A549 (cell line): ENCODE results near the gene DCAF10. TPM values are rescaled to one million over a fixed set of nuclear protein-coding genes. Genes with fewer than 3 reads are reported as not detected.

Experiments used
- ATAC-seq, 2 experiments: fragments of 200-7000 bp in 1 of 2; fragments of >200 bp in 1 of 2; cut with Nextera tagmentation in 1 of 2; cut with Tn5 transposase in 1 of 2; 3 replicates each; pipeline versions ENCODE4 v1.8.0 to v1.9.1; 2018 to 2020; ENCODE audit warnings: mild to moderate bottlenecking in 1 of 2, moderate library complexity in 1 of 2
- CTCF ChIA-PET: fragments of 300-600 bp; sonication (Branson Sonifier 250); formaldehyde crosslinking; extraction: SDS; loops from one replicate; lab custom pipeline; 2021; ENCODE audit warnings: antibody characterized with exemption, inconsistent platforms; lab: Yijun Ruan, JAX
- POLR2A ChIA-PET: fragments of 350-600 bp; formaldehyde crosslinking; extraction: SDS; loops from one replicate; lab custom pipeline; 2021; ENCODE audit warnings: antibody characterized with exemption, inconsistent platforms; lab: Yijun Ruan, JAX
- DNase-seq, 2 experiments: peaks; one replicate each; pipeline versions ENCODE4 v3.0.0 to v3.0.0-alpha.2; 2011 to 2016; ENCODE audit warnings: low read depth in 1 of 2, low spot score in 1 of 2
- FAIRE-seq: peaks from 2 replicates; lab custom pipeline; 2011; peaks lifted over from hg19 to GRCh38; lab: Jason Lieb, UNC
- H3K27ac ChIP-seq, 2 experiments: fragments of >200 bp; sonication (Bioruptor Twin); formaldehyde crosslinking; 3 replicates each; pipeline ENCODE4 v1.5.1; 2016 to 2017
- H3K4me1 ChIP-seq: fragments of >200 bp; sonication (Bioruptor Twin); formaldehyde crosslinking; 3 replicates; pipeline ENCODE4 v1.6.1; 2016
- H3K4me2 ChIP-seq: fragments of >200 bp; sonication (Bioruptor Twin); formaldehyde crosslinking; 3 replicates; pipeline ENCODE4 v1.6.1; 2016
- H3K4me3 ChIP-seq: fragments of >200 bp; sonication (Bioruptor Twin); formaldehyde crosslinking; 3 replicates; pipeline ENCODE4 v1.5.1; 2016
- H3K9me3 ChIP-seq: fragments of >200 bp; sonication (Bioruptor Twin); formaldehyde crosslinking; 3 replicates; pipeline ENCODE4 v1.6.1; 2016
- ATOH8 ChIP-seq: fragments of 250-450 bp; sonication (Bioruptor Pico); IDR thresholded peaks from 2 replicates; pipeline ENCODE4 v1.5.0; 2020; ENCODE audit warnings: low read depth, mild to moderate bottlenecking, moderate library complexity
- BCL3 ChIP-seq: fragments of >200 bp; sonication (Bioruptor Twin); formaldehyde crosslinking; IDR thresholded peaks from 3 replicates; pipeline ENCODE4 v1.6.1; 2016
- BHLHE40 ChIP-seq: IDR thresholded peaks from 2 replicates; pipeline ENCODE4 v1.6.1; 2012; ENCODE audit warnings: low read depth, low read length, inconsistent platforms
- CHD2 ChIP-seq: fragments of 150-350 bp; IDR thresholded peaks from 2 replicates; pipeline ENCODE4 v1.6.1; 2014; ENCODE audit warnings: low read length; ENCODE audit not compliant: partially characterized antibody
- CTCF ChIP-seq: fragments of >200 bp; sonication (Bioruptor Twin); formaldehyde crosslinking; IDR thresholded peaks from 3 replicates; pipeline ENCODE4 v1.5.1; 2016
- EHF ChIP-seq: fragments of 250-450 bp; sonication (Bioruptor Pico); IDR thresholded peaks from 2 replicates; pipeline ENCODE4 v1.5.0; 2020; ENCODE audit warnings: mild to moderate bottlenecking
- EHMT2 ChIP-seq: fragments of 200-600 bp; sonication (generic); IDR thresholded peaks from 2 replicates; pipeline ENCODE4 v1.6.1; 2016; ENCODE audit warnings: antibody characterized with exemption, low read depth, mild to moderate bottlenecking, moderate library complexity
- FOSB ChIP-seq: fragments of 250-450 bp; sonication (Bioruptor Pico); IDR thresholded peaks from 2 replicates; pipeline ENCODE4 v1.5.0; 2020; ENCODE audit warnings: mild to moderate bottlenecking, moderate library complexity
- HOXA7 ChIP-seq: fragments of 250-450 bp; sonication (Bioruptor Pico); IDR thresholded peaks from 2 replicates; pipeline ENCODE4 v1.5.0; 2020; ENCODE audit warnings: mild to moderate bottlenecking, moderate library complexity
- HOXB13 ChIP-seq: fragments of 250-450 bp; sonication (Bioruptor Pico); IDR thresholded peaks from 2 replicates; pipeline ENCODE4 v1.5.0; 2020; ENCODE audit warnings: low read depth, mild to moderate bottlenecking, moderate library complexity
- JUN ChIP-seq, 2 experiments: fragments of >200 bp; sonication (Bioruptor Twin); formaldehyde crosslinking; IDR thresholded peaks; 2 replicates in 1 of 2; 3 replicates in 1 of 2; pipeline ENCODE4 v1.6.1; 2016 to 2017
- KDM5A ChIP-seq: fragments of 200-600 bp; sonication (generic); IDR thresholded peaks from 2 replicates; pipeline ENCODE4 v1.6.1; 2016; ENCODE audit warnings: antibody characterized with exemption, mild to moderate bottlenecking
- MAX ChIP-seq: IDR thresholded peaks from 2 replicates; pipeline ENCODE4 v1.6.1; 2012
- NFE2L2 ChIP-seq: fragments of 150-350 bp; conservative IDR thresholded peaks from 2 replicates; pipeline ENCODE4 v1.6.1; 2014; ENCODE audit warnings: low read length
- PBX3 ChIP-seq: IDR thresholded peaks from 2 replicates; pipeline ENCODE4 v1.6.1; 2012
- POLR2AphosphoS2 ChIP-seq: conservative IDR thresholded peaks from 2 replicates; pipeline ENCODE4 v1.6.1; 2012; ENCODE audit warnings: low read length, improper control_type of control experiment, inconsistent platforms
- RAD21 ChIP-seq, 2 experiments: fragments of >200 bp in 1 of 2; sonication (Bioruptor Twin) in 1 of 2; formaldehyde crosslinking in 1 of 2; IDR thresholded peaks in 1 of 2; conservative IDR thresholded peaks in 1 of 2; 2 replicates in 1 of 2; 3 replicates in 1 of 2; pipeline ENCODE4 v1.6.1; 2012 to 2018; ENCODE audit warnings: inconsistent platforms in 1 of 2
- REST ChIP-seq: fragments of 200-600 bp; sonication (generic); IDR thresholded peaks from 2 replicates; pipeline ENCODE4 v1.6.1; 2016; ENCODE audit warnings: antibody characterized with exemption, mild to moderate bottlenecking, moderate library complexity
- RFX5 ChIP-seq: fragments of 450-650 bp; IDR thresholded peaks from 2 replicates; pipeline ENCODE4 v1.7.1; 2014; ENCODE audit warnings: antibody characterized with exemption, mild to moderate bottlenecking, moderate library complexity
- WGBS: methylation state at CpG from one replicate; pipeline ENCODE4 v1.1.6; 2017; ENCODE audit errors: missing lambda C conversion rate; 5-methylcytosine and 5-hydroxymethylcytosine counted together
- polyA plus RNA-seq, 4 experiments: library from polyadenylated mRNA; depleted of rRNA in 3 of 4; stranded (reverse); fragments of >200 nt; fragmentation: RNase III in 1 of 4; extraction: RNeasy Plus Mini Kit Qiagen cat#74134 plus additional on column Dnase treatment in 1 of 4; gene quantifications; 2 replicates in 3 of 4; 3 replicates in 1 of 4; pipeline ENCODE4 v1.2.3, GENCODE V29; 2011 to 2017

DCAF10 gene
- polyA plus RNA-seq, 2 of the 4 experiments (the other 2 are of a cell fraction): 11.5 to 25.8 TPM

GRCh38 chr9:37906312-37907239 lies 106.0 kb downstream of the DCAF10 start:
- CTCF ChIA-PET: interaction anchor here (1.5 to 4.4 kb wide), 7 partner anchors 7 to 494 kb away, joined by 3 to 18 read pairs (median 10); partner anchors contain the start of gene SHB
- H3K9me3 ChIP-seq: no peaks in the 10 kb centered on the region
- FAIRE-seq (no peak), DNase-seq (no peak), ATAC-seq (no peak)
- POLR2A ChIA-PET: no interaction called here
- 91% methylated on average over 11 of the region's 11 CpGs for WGBS
- H3K4me1 ChIP-seq: peaks cover 37% of the 10 kb centered on the region
- no peak overlapping the region for H3K4me2 ChIP-seq
- TF ChIP-seq CTCF (no peak), MAX (no peak), NFE2L2 (no peak), RAD21 (conservative IDR thresholded peaks at IDR 0.05 in 1 of 2, IDR thresholded peaks at IDR 0.05 in 1 of 2) (no peak), PBX3 (no peak), REST (no peak), RFX5 (no peak), EHF (no peak), HOXA7 (CRISPR knock-in tag) (no peak), BHLHE40 (no peak), KDM5A (no peak), HOXB13 (CRISPR knock-in tag) (no peak), FOSB (CRISPR knock-in tag) (no peak), ATOH8 (no peak), CHD2 (no peak), JUN (IDR thresholded peaks at IDR 0.05) (no peak), BCL3 (no peak), POLR2AphosphoS2 (no peak), EHMT2 (no peak)
- H3K27ac ChIP-seq: peak overlapping the region; percentile 18 to 23; a peak in 2 of 6 replicates
- H3K4me3 ChIP-seq: no peak overlapping the region
